Ovary (tissue), 9 donors: ENCODE data around the gene GGA1. TPM values are rescaled to one million over a fixed set of nuclear protein-coding genes. Genes with fewer than 3 reads are reported as not detected.

Experiments
- DNase-seq, 5 donors: peaks; one replicate each; pipeline ENCODE4 v3.0.0-alpha.2; 2019 to 2020
- H3K27ac ChIP-seq, 2 donors: fragments of 200-600 bp; one replicate each; pipeline versions ENCODE4 v1.5.1 to v1.8.0; 2019 to 2022
- H3K27me3 ChIP-seq: fragments of 200-600 bp; one replicate; pipeline ENCODE4 v1.8.0; 2022
- H3K36me3 ChIP-seq: fragments of 200-600 bp; sonication (generic); one replicate; pipeline ENCODE4 v1.5.1; 2019
- H3K4me1 ChIP-seq: one replicate; pipeline ENCODE4 v1.8.1; 2013; ENCODE audit warnings: mild to moderate bottlenecking, moderate library complexity; ENCODE audit not compliant: insufficient read depth
- H3K4me3 ChIP-seq: fragments of 200-600 bp; sonication (generic); one replicate; pipeline ENCODE4 v1.5.1; 2017
- H3K9me3 ChIP-seq, 2 donors: fragments of 200-600 bp in 1 of 2; sonication (generic) in 1 of 2; one replicate each; pipeline versions ENCODE4 v1.5.1 to v1.8.1; 2013 to 2019; ENCODE audit warnings: mild to moderate bottlenecking in 1 of 2, moderate library complexity in 1 of 2
- CTCF ChIP-seq, 3 donors: fragments of 450-650 bp in 2 of 3; fragments of 200-600 bp in 1 of 3; IDR thresholded peaks; one replicate each; pipeline versions ENCODE4 v1.5.1 to v1.8.0; 2016 to 2022; ENCODE audit warnings: antibody characterized with exemption in 3 of 3, mild to moderate bottlenecking in 1 of 3
- EP300 ChIP-seq: sonication (generic); formaldehyde crosslinking; IDR thresholded peaks from one replicate; pipeline ENCODE4 v1.6.1; 2017; ENCODE audit warnings: antibody characterized with exemption
- POLR2A ChIP-seq: fragments of 450-650 bp; IDR thresholded peaks from one replicate; pipeline ENCODE4 v1.6.1; 2017; ENCODE audit warnings: antibody characterized with exemption, mild to moderate bottlenecking, moderate library complexity
- WGBS, 3 donors: extraction: QIAGEN DNeasy Blood & Tissue Kit in 1 of 3; methylation state at CpG; one replicate each; pipeline versions ENCODE4 v1.1.5 to v1.1.7; 2013 to 2017; 5-methylcytosine and 5-hydroxymethylcytosine counted together
- intact Hi-C, 4 donors: fragments of 100-400 bp; cut with DNase I; formaldehyde crosslinking; loops; one replicate each; pipeline versions ENCODE4 v1.11.0 to v1.15.1; 2022 to 2023
- polyA plus RNA-seq, 2 donors: library from polyadenylated mRNA; stranded (reverse); fragments of 200-250 nt in 1 of 2; fragments of 350-450 nt in 1 of 2; fragmentation: Illumina TruSeq in 1 of 2; extraction: RNeasy Lipid Tissue Mini Kit (QIAGEN cat#74804) in 1 of 2; gene quantifications; one replicate each; pipeline ENCODE4 v1.2.3, GENCODE V29; 2013 to 2014
- total RNA-seq, 7 donors: library from RNA; depleted of rRNA in 2 of 7; stranded (reverse); fragments of >200 nt in 2 of 7; fragmentation: NEBNext Ultra II Directional in 3 of 7; extraction: Animal tissue kit (Norgen Biotek cat#: 25700) in 3 of 7; gene quantifications; one replicate each; pipeline versions ENCODE4 v1.1.0 to v1.2.4, GENCODE V29; 2016 to 2023
- donor health status: DM: no; HTN: no; CAD: no; lungs with moderate emphysema.
- donor health status: DM: no; HTN: no; CAD: no.
- donor health status: Bipolar disorder and iron deficiency.
- donor health status: DM: yes; HTN: yes; CAD: no.
- donor health status: DM: no; HTN: no; CAD: no.
- donor health status: DM: yes; HTN: yes; CAD: no.

GGA1 gene
- total and polyA plus RNA-seq, 9 donors, result 24.1 to 64.7 (median 46.6) TPM

- 80 to 85% (median 84%) methylated on average over 8 of the region's 8 CpGs for WGBS, 3 donors
- H3K4me3 ChIP-seq, result no peak overlapping the region
- H3K27ac ChIP-seq, result no peak overlapping the region
- no peaks in the 10 kb centered on the region for H3K36me3 ChIP-seq
- TF ChIP-seq POLR2A (no peak), EP300 (no peak), CTCF (IDR thresholded peaks at IDR 0.05) (no peak)
- DNase-seq, result no peak
- H3K9me3 ChIP-seq, result no peaks in the 10 kb centered on the region
- no peaks in the 10 kb centered on the region for H3K27me3 ChIP-seq
- intact Hi-C loops, result loop anchor here in 1 of 4 donors (10.0 kb wide), 1 partner anchor 46 kb away; the partner anchor contains the start of gene LGALS1
- H3K4me1 ChIP-seq, result peaks cover 11% of the 10 kb centered on the region
Measured at GRCh38 chr22:37628830-37629229, 20.2 kb downstream of the GGA1 start.

GRCh38 chr22:37629928-37630327 lies 21.3 kb downstream of the GGA1 start:
- intact Hi-C loops, result loop anchor here in 1 of 4 donors (10.0 kb wide), 1 partner anchor 45 kb away; the partner anchor contains the start of gene LGALS1
- DNase-seq, result no peak
- Histone ChIP-seq H3K36me3 (no peaks in the 10 kb centered on the region), H3K27ac (no peak overlapping the region), H3K9me3 (no peaks in the 10 kb centered on the region), H3K4me1 (peaks cover 20% of the 10 kb centered on the region), H3K27me3 (no peaks in the 10 kb centered on the region), H3K4me3 (no peak overlapping the region)
- TF ChIP-seq EP300 (no peak), CTCF (IDR thresholded peaks at IDR 0.05) (no peak), POLR2A (no peak)
- 77 to 82% (median 81%) methylated on average over 5 to 10 of the region's 10 CpGs for WGBS, 3 donors

GRCh38 chr22:37630839-37631435 lies 22.3 kb downstream of the GGA1 start:
- H3K27ac ChIP-seq, result no peak overlapping the region

DNA sequence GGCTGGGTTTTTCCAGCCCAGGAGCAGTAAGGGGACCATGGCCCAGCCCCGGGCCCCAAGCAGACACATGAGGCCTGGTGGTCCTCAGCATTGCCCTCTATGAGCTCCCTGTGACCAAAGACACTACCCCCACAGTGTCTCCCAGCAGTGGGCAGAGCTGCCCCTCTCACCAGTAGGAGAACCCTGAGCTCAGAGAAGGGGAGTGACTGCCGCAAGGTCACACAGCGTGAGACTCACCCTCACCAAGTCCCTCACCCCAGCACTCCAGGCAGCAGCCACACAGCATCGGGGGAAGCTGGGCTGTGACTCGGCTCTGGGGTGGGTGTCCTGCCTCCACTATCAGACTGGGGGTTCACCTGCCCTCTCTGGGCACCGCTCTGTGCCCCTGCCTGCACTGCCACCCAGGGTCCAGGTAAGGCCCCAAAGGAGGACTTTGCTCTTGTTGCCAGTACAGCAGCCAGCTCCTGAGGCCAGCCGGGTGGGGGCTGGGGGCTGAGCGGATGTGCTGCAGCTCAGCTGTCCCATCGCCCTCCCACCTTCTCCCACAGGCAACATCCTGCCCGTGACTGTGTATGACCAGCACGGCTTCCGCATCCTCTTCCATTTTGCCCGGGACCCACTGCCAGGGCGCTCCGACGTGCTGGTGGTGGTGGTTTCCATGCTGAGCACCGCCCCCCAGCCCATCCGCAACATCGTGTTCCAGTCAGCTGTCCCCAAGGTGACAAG lies 23.0 kb downstream of the GGA1 start:
- H3K36me3 ChIP-seq, result no peaks in the 10 kb centered on the region
- intact Hi-C loops, result no loop called here
- 80 to 90% (median 86%) methylated on average over 17 to 19 of the region's 19 CpGs for WGBS, 3 donors
- no peak for TF ChIP-seq POLR2A
- no peak for TF ChIP-seq CTCF (IDR thresholded peaks at IDR 0.05)
- TF ChIP-seq EP300, result no peak
- H3K27me3 ChIP-seq, result no peaks in the 10 kb centered on the region
- peak overlapping the region in 1 of 2 donors; percentile 84 for H3K27ac ChIP-seq
- peak in 1 of 5 donors; percentile 51 for DNase-seq
- H3K4me3 ChIP-seq, result no peak overlapping the region
- peaks cover 16% of the 10 kb centered on the region for H3K4me1 ChIP-seq
- no peaks in the 10 kb centered on the region for H3K9me3 ChIP-seq

More at GRCh38 chr22:37630839-37631435, 22.3 kb downstream of the GGA1 start:
- WGBS, 3 donors, result 87 to 89% (median 88%) methylated on average over 9 of the region's 9 CpGs
- DNase-seq, result no peak
- intact Hi-C loops, result no loop called here
- Histone ChIP-seq H3K36me3 (no peaks in the 10 kb centered on the region), H3K4me1 (peaks cover 16% of the 10 kb centered on the region), H3K9me3 (no peaks in the 10 kb centered on the region), H3K27me3 (no peaks in the 10 kb centered on the region), H3K4me3 (no peak overlapping the region)
- no peak for TF ChIP-seq CTCF (IDR thresholded peaks at IDR 0.05)
- TF ChIP-seq POLR2A, result no peak
- no peak for TF ChIP-seq EP300
